HEK293 (cell line): ENCODE results near the gene ABCB11.

Experiments used
- CTCF ChIA-PET: fragments of 350-600 bp; formaldehyde crosslinking; extraction: SDS; loops from one replicate; lab custom pipeline; 2021; ENCODE audit warnings: antibody characterized with exemption; lab: Yijun Ruan, JAX
- POLR2A ChIA-PET: fragments of 300-600 bp; formaldehyde crosslinking; extraction: SDS; loops from one replicate; lab custom pipeline; 2020; ENCODE audit warnings: antibody characterized with exemption, inconsistent platforms; lab: Yijun Ruan, JAX
- H3K27ac ChIP-seq: fragments of 200-500 bp; sonication (Bioruptor generic); 2 replicates; pipeline ENCODE4 v1.5.1; 2014; ENCODE audit warnings: low read depth, low read length, control low read depth, inconsistent platforms; ENCODE audit errors: extremely low read depth
- H3K36me3 ChIP-seq, 2 experiments: fragments of 200-500 bp in 1 of 2; sonication (Bioruptor generic) in 1 of 2; 1 replicate in 1 of 2; 2 replicates in 1 of 2; pipeline ENCODE4 v1.5.1; 2014 to 2017; ENCODE audit warnings: inconsistent platforms in 2 of 2, low read length in 2 of 2; ENCODE audit not compliant: control insufficient read depth in 2 of 2, insufficient read depth in 1 of 2
- H3K4me1 ChIP-seq: fragments of 200-500 bp; sonication (Bioruptor generic); 2 replicates; pipeline ENCODE4 v1.5.1; 2014; ENCODE audit warnings: mild to moderate bottlenecking, low read length, inconsistent platforms; ENCODE audit not compliant: control insufficient read depth, insufficient read depth
- H3K4me3 ChIP-seq: 2 replicates; pipeline ENCODE4 v1.5.1; 2011; ENCODE audit warnings: low read depth, mild to moderate bottlenecking, control low read depth, low read length, moderate library complexity
- H3K9me3 ChIP-seq: fragments of 200-500 bp; sonication (Bioruptor generic); 2 replicates; pipeline ENCODE4 v1.5.1; 2014; ENCODE audit warnings: low read depth, low read length, inconsistent platforms; ENCODE audit not compliant: control insufficient read depth, insufficient read depth
- PRDM10 ChIP-seq: fragments of 450-650 bp; formaldehyde crosslinking; IDR thresholded peaks from 2 replicates; pipeline ENCODE4 v1.5.1; 2016; ENCODE audit warnings: missing biosample characterization, missing genetic modification characterization
- ZNF121 ChIP-seq: fragments of 450-650 bp; formaldehyde crosslinking; IDR thresholded peaks from 2 replicates; pipeline ENCODE4 v1.5.1; 2016; ENCODE audit warnings: missing biosample characterization, missing genetic modification characterization
- ZNF169 ChIP-seq: fragments of 450-650 bp; formaldehyde crosslinking; IDR thresholded peaks from 2 replicates; pipeline ENCODE4 v1.5.1; 2016; ENCODE audit warnings: missing biosample characterization, missing genetic modification characterization
- ZNF248 ChIP-seq: fragments of 450-650 bp; formaldehyde crosslinking; IDR thresholded peaks from 2 replicates; pipeline ENCODE4 v1.5.1; 2017; ENCODE audit warnings: missing biosample characterization, missing genetic modification characterization
- ZNF341 ChIP-seq: fragments of 450-650 bp; formaldehyde crosslinking; IDR thresholded peaks from 2 replicates; pipeline ENCODE4; 2016; ENCODE audit warnings: low read depth, missing biosample characterization, missing genetic modification characterization
- ZNF366 ChIP-seq: fragments of 450-650 bp; formaldehyde crosslinking; conservative IDR thresholded peaks from 2 replicates; pipeline ENCODE4 v1.5.1; 2016; ENCODE audit warnings: missing biosample characterization, missing genetic modification characterization
- ZNF404 ChIP-seq: fragments of 450-650 bp; formaldehyde crosslinking; IDR thresholded peaks from 2 replicates; pipeline ENCODE4 v1.5.1; 2017; ENCODE audit warnings: missing biosample characterization, missing genetic modification characterization
- ZNF423 ChIP-seq: fragments of 450-650 bp; formaldehyde crosslinking; IDR thresholded peaks from 2 replicates; pipeline ENCODE4 v1.5.1; 2016; ENCODE audit warnings: missing biosample characterization, missing genetic modification characterization
- ZNF433 ChIP-seq: fragments of 450-650 bp; formaldehyde crosslinking; IDR thresholded peaks from 2 replicates; pipeline ENCODE4 v1.5.1; 2016; ENCODE audit warnings: missing biosample characterization, missing genetic modification characterization, low read depth
- ZNF518A ChIP-seq: fragments of 450-650 bp; formaldehyde crosslinking; conservative IDR thresholded peaks from 2 replicates; pipeline ENCODE4 v1.5.1; 2016; ENCODE audit warnings: low read depth, missing biosample characterization, missing genetic modification characterization
- ZNF560 ChIP-seq: fragments of 450-650 bp; formaldehyde crosslinking; IDR thresholded peaks from 2 replicates; pipeline ENCODE4 v1.5.1; 2017; ENCODE audit warnings: missing biosample characterization, missing genetic modification characterization, borderline replicate concordance
- ZNF624 ChIP-seq: fragments of 450-650 bp; formaldehyde crosslinking; IDR thresholded peaks from 2 replicates; pipeline ENCODE4 v1.5.1; 2017; ENCODE audit warnings: missing biosample characterization, missing genetic modification characterization
- ZNF654 ChIP-seq: fragments of 450-650 bp; formaldehyde crosslinking; IDR thresholded peaks from 2 replicates; pipeline ENCODE4 v1.5.1; 2016; ENCODE audit warnings: low read depth, missing biosample characterization, missing genetic modification characterization
- ZNF843 ChIP-seq: fragments of 450-650 bp; formaldehyde crosslinking; IDR thresholded peaks from 2 replicates; pipeline ENCODE4 v1.5.1; 2016; ENCODE audit warnings: missing biosample characterization, missing genetic modification characterization
- TF ChIP-seq, protein P1 (sequence below): fragments of 450-650 bp; formaldehyde crosslinking; IDR thresholded peaks from 2 replicates; pipeline ENCODE4 v1.5.1; 2017; ENCODE audit warnings: missing biosample characterization, mild to moderate bottlenecking, missing genetic modification characterization, moderate library complexity
- TF ChIP-seq, protein P2 (sequence below): fragments of 450-650 bp; formaldehyde crosslinking; IDR thresholded peaks from 2 replicates; pipeline ENCODE4 v1.5.1; 2017; ENCODE audit warnings: missing biosample characterization, missing genetic modification characterization
- TF ChIP-seq, protein P3 (sequence below): fragments of 450-650 bp; formaldehyde crosslinking; IDR thresholded peaks from 2 replicates; pipeline ENCODE4 v1.5.1; 2016; ENCODE audit warnings: missing biosample characterization, missing genetic modification characterization
- TF ChIP-seq, protein P4 (sequence below): IDR thresholded peaks from 2 replicates; pipeline ENCODE4 v1.6.1; 2011; ENCODE audit warnings: mild to moderate bottlenecking, low read depth, low read length, borderline replicate concordance

Gene ABCB11

DNA sequence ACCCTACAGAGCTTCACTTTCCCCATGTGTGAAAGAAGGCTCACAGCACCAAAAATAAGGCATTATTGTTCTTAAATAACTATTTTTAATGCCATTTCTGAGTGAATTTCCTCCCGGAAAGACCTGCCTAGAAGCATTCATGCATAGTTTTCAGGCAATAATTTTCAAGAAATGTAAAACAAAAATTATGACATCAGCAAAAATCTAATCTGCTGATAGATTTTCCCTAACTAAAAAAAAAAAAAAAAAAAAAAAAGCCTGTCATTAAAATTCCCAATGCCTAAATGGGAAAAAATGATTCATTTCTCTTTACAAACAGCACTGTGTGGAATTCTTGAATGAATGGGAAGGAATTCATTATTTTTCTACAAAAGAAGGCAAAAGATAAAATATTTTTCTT lies 35.4 kb downstream of the ABCB11 start:
- Histone ChIP-seq H3K36me3 (no peaks in the 10 kb centered on the region), H3K27ac (no peak overlapping the region), H3K4me3 (no peak overlapping the region), H3K4me1 (no peaks in the 10 kb centered on the region), H3K9me3 (no peaks in the 10 kb centered on the region)
- CTCF ChIA-PET, result interaction anchor here (0.6 kb wide), 1 partner anchor 412 kb away, joined by 3 read pairs; no protein-coding TSS in a partner anchor
- POLR2A ChIA-PET, result no interaction called here
- no peak for TF ChIP-seq ZNF121 (tag by site-specific recombination)
- TF ChIP-seq ZNF843, result no peak
- no peak for TF ChIP-seq ZNF423 (tag by site-specific recombination)
- TF ChIP-seq ZNF404, result no peak
- no peak for TF ChIP-seq ZNF560 (tag by site-specific recombination)
- TF ChIP-seq ZNF248 (tag by site-specific recombination), result no peak
- TF ChIP-seq PRDM10, result no peak
- TF ChIP-seq, protein P1, sequence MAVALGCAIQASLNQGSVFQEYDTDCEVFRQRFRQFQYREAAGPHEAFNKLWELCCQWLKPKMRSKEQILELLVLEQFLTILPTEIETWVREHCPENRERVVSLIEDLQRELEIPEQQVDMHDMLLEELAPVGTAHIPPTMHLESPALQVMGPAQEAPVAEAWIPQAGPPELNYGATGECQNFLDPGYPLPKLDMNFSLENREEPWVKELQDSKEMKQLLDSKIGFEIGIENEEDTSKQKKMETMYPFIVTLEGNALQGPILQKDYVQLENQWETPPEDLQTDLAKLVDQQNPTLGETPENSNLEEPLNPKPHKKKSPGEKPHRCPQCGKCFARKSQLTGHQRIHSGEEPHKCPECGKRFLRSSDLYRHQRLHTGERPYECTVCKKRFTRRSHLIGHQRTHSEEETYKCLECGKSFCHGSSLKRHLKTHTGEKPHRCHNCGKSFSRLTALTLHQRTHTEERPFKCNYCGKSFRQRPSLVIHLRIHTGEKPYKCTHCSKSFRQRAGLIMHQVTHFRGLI (tag by site-specific recombination), result no peak
- no peak for TF ChIP-seq ZNF366
- TF ChIP-seq, protein P2, sequence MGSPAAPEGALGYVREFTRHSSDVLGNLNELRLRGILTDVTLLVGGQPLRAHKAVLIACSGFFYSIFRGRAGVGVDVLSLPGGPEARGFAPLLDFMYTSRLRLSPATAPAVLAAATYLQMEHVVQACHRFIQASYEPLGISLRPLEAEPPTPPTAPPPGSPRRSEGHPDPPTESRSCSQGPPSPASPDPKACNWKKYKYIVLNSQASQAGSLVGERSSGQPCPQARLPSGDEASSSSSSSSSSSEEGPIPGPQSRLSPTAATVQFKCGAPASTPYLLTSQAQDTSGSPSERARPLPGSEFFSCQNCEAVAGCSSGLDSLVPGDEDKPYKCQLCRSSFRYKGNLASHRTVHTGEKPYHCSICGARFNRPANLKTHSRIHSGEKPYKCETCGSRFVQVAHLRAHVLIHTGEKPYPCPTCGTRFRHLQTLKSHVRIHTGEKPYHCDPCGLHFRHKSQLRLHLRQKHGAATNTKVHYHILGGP (tag by site-specific recombination), result no peak
- no peak for TF ChIP-seq ZNF518A (tag by site-specific recombination)
- no peak for TF ChIP-seq ZNF654
- TF ChIP-seq ZNF624, result no peak

DNA sequence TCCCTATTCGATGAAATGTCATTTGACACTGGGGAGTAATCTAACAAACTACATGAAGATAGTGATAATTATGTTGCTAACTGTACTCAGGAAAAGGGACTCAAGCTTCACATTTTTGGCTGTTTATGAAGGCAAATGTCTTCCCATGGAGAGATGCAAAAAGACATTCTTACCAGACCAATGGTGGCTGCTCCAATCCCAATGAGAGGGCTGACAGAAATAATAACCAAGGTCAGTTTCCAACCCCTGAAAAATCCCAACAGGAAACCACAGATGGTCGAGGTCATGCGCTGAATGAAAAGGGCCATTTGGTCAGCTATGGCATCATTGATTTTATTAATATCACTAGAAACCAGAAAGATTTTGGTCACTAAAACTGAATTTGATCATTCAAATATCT lies 37.6 kb downstream of the ABCB11 start:
- Histone ChIP-seq H3K4me1 (no peaks in the 10 kb centered on the region), H3K4me3 (no peak overlapping the region), H3K27ac (no peak overlapping the region), H3K36me3 (no peaks in the 10 kb centered on the region), H3K9me3 (no peaks in the 10 kb centered on the region)
- ChIA-PET CTCF (interaction anchor here (0.6 kb wide), 1 partner anchor 645 kb away, joined by 3 read pairs; no protein-coding TSS in a partner anchor), POLR2A (no interaction called here)
- TF ChIP-seq, protein P3, sequence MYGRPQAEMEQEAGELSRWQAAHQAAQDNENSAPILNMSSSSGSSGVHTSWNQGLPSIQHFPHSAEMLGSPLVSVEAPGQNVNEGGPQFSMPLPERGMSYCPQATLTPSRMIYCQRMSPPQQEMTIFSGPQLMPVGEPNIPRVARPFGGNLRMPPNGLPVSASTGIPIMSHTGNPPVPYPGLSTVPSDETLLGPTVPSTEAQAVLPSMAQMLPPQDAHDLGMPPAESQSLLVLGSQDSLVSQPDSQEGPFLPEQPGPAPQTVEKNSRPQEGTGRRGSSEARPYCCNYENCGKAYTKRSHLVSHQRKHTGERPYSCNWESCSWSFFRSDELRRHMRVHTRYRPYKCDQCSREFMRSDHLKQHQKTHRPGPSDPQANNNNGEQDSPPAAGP (tag by site-specific recombination), result no peak
- TF ChIP-seq ZNF433 (tag by site-specific recombination) (no peak), ZNF169 (tag by site-specific recombination) (no peak), ZNF341 (tag by site-specific recombination) (no peak)
- TF ChIP-seq, protein P4, sequence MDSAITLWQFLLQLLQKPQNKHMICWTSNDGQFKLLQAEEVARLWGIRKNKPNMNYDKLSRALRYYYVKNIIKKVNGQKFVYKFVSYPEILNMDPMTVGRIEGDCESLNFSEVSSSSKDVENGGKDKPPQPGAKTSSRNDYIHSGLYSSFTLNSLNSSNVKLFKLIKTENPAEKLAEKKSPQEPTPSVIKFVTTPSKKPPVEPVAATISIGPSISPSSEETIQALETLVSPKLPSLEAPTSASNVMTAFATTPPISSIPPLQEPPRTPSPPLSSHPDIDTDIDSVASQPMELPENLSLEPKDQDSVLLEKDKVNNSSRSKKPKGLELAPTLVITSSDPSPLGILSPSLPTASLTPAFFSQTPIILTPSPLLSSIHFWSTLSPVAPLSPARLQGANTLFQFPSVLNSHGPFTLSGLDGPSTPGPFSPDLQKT, result no peak
